ENCODE results near the gene THRSP. TPM values are rescaled to one million over a fixed set of nuclear protein-coding genes. Genes with fewer than 3 reads are reported as not detected.
"Not testable (repeated sequence)": the region's sequence is repeated elsewhere in the genome, so short reads cannot be mapped to it uniquely, and the experiment has no call there.

THRSP gene
- total RNA-seq (not detected), total RNA-seq (0 reads per million in 2 donors)

GRCh38 chr11:78063440-78064181 lies at the start of gene THRSP:
Gene THRSP (plus strand): TSS chr11:78063861. CDS start chr11:78063882, 21 bp downstream.
- peaks cover 2% of the 10 kb centered on the region for H3K36me3 Mint-ChIP-seq (ENCODE audit: low read depth)
- H3K27me3 Mint-ChIP-seq = no peaks in the 10 kb centered on the region
- DNase-seq (no peak), ATAC-seq (no peak)
- H3K4me3 Mint-ChIP-seq = no peak within 1 kb of the TSS
- H3K27ac Mint-ChIP-seq = peak within 1 kb of the TSS; percentile 67
- peaks cover 8% of the 10 kb centered on the region for H3K4me1 Mint-ChIP-seq
- no peaks in the 10 kb centered on the region for H3K9me3 ChIP-seq (ENCODE audit: control insufficient read depth, low read length, poor library complexity, severe bottlenecking)

- DNase-seq; H3K4me1 Mint-ChIP-seq; H3K9me3 ChIP-seq (ENCODE audit: control insufficient read depth, low read length, poor library complexity, severe bottlenecking); H3K4me3 Mint-ChIP-seq; H3K27ac Mint-ChIP-seq; ATAC-seq; H3K36me3 Mint-ChIP-seq (ENCODE audit: low read depth): not testable (repeated sequence)
- H3K27me3 Mint-ChIP-seq = peaks cover 18% of the 10 kb centered on the region
Measured at GRCh38 chr11:78014937-78015520, 48.6 kb upstream of the THRSP start.

- no peak overlapping the region for H3K4me3 Mint-ChIP-seq
- H3K27me3 Mint-ChIP-seq = peaks cover 20% of the 10 kb centered on the region
- DNase-seq (no peak), ATAC-seq (no peak)
- H3K36me3 Mint-ChIP-seq (ENCODE audit: low read depth) = no peaks in the 10 kb centered on the region
- no peak overlapping the region for H3K27ac Mint-ChIP-seq
- no peaks in the 10 kb centered on the region for H3K9me3 ChIP-seq (ENCODE audit: control insufficient read depth, low read length, poor library complexity, severe bottlenecking)
- peaks cover 4% of the 10 kb centered on the region for H3K4me1 Mint-ChIP-seq
Measured at GRCh38 chr11:78015878-78016277, 47.8 kb upstream of the THRSP start.

GRCh38 chr11:78019808-78020207 lies 43.9 kb upstream of the THRSP start:
- H3K9me3 ChIP-seq (ENCODE audit: control insufficient read depth, low read length, poor library complexity, severe bottlenecking) = no peaks in the 10 kb centered on the region
- Mint-ChIP-seq H3K36me3 (ENCODE audit: low read depth) (peaks cover 8% of the 10 kb centered on the region), H3K4me1 (peaks cover 9% of the 10 kb centered on the region), H3K4me3 (no peak overlapping the region), H3K27ac (no peak overlapping the region), H3K27me3 (peaks cover 38% of the 10 kb centered on the region)
- DNase-seq (no peak), ATAC-seq (no peak)

- Mint-ChIP-seq H3K4me3 (no peak overlapping the region), H3K4me1 (peaks cover 9% of the 10 kb centered on the region), H3K27me3 (peaks cover 35% of the 10 kb centered on the region), H3K27ac (no peak overlapping the region), H3K36me3 (ENCODE audit: low read depth) (peaks cover 8% of the 10 kb centered on the region)
- no peaks in the 10 kb centered on the region for H3K9me3 ChIP-seq (ENCODE audit: control insufficient read depth, low read length, poor library complexity, severe bottlenecking)
- DNase-seq = no peak
- no peak for ATAC-seq
Measured at GRCh38 chr11:78020246-78020645, 43.4 kb upstream of the THRSP start.

GRCh38 chr11:78021611-78022010 lies 42.0 kb upstream of the THRSP start:
- Mint-ChIP-seq H3K4me1 (peaks cover 6% of the 10 kb centered on the region), H3K36me3 (ENCODE audit: low read depth) (peaks cover 8% of the 10 kb centered on the region), H3K27ac (no peak overlapping the region), H3K4me3 (no peak overlapping the region), H3K27me3 (peaks cover 25% of the 10 kb centered on the region)
- H3K9me3 ChIP-seq (ENCODE audit: control insufficient read depth, low read length, poor library complexity, severe bottlenecking) = no peaks in the 10 kb centered on the region
- no peak for ATAC-seq
- DNase-seq = no peak

- no peak within 1 kb of the TSS for H3K27ac Mint-ChIP-seq
- no peak for ATAC-seq
- H3K27me3 Mint-ChIP-seq = peaks cover 25% of the 10 kb centered on the region
Measured at GRCh38 chr11:78022397-78023396, 41.0 kb upstream of the THRSP start, which contains the start of gene KCTD14. Gene KCTD14 (minus strand): TSS chr11:78023276. CDS start chr11:78023249, 27 bp downstream.

GRCh38 chr11:78023426-78023825 lies 40.2 kb upstream of the THRSP start:
- Mint-ChIP-seq H3K36me3 (ENCODE audit: low read depth) (peaks cover 8% of the 10 kb centered on the region), H3K27ac (no peak overlapping the region), H3K27me3 (peaks cover 25% of the 10 kb centered on the region), H3K4me3 (no peak overlapping the region), H3K4me1 (peaks cover 6% of the 10 kb centered on the region)
- H3K9me3 ChIP-seq (ENCODE audit: control insufficient read depth, low read length, poor library complexity, severe bottlenecking) = no peaks in the 10 kb centered on the region
- DNase-seq (no peak), ATAC-seq (no peak)

More at GRCh38 chr11:78022397-78023396, 41.0 kb upstream of the THRSP start, which contains the start of gene KCTD14:
- Mint-ChIP-seq H3K4me1 (peaks cover 6% of the 10 kb centered on the region), H3K36me3 (ENCODE audit: low read depth) (peaks cover 8% of the 10 kb centered on the region), H3K4me3 (peak within 1 kb of the TSS; percentile 34)
- DNase-seq = no peak
- no peaks in the 10 kb centered on the region for H3K9me3 ChIP-seq (ENCODE audit: control insufficient read depth, low read length, poor library complexity, severe bottlenecking)

- no peak overlapping the region for H3K27ac Mint-ChIP-seq
- peaks cover 6% of the 10 kb centered on the region for H3K4me1 Mint-ChIP-seq
- no peak overlapping the region for H3K4me3 Mint-ChIP-seq
- no peaks in the 10 kb centered on the region for H3K9me3 ChIP-seq (ENCODE audit: control insufficient read depth, low read length, poor library complexity, severe bottlenecking)
- no peak for ATAC-seq
- DNase-seq = no peak
- peaks cover 17% of the 10 kb centered on the region for H3K27me3 Mint-ChIP-seq
- H3K36me3 Mint-ChIP-seq (ENCODE audit: low read depth) = peaks cover 8% of the 10 kb centered on the region
Measured at GRCh38 chr11:78025378-78025777, 38.3 kb upstream of the THRSP start.

- Mint-ChIP-seq H3K27ac (no peak overlapping the region), H3K4me3 (no peak overlapping the region), H3K4me1 (peaks cover 1% of the 10 kb centered on the region), H3K36me3 (ENCODE audit: low read depth) (peaks cover under 1% of the 10 kb centered on the region), H3K27me3 (peaks cover 4% of the 10 kb centered on the region)
- ATAC-seq (no peak), DNase-seq (no peak)
- no peaks in the 10 kb centered on the region for H3K9me3 ChIP-seq (ENCODE audit: control insufficient read depth, low read length, poor library complexity, severe bottlenecking)
Measured at GRCh38 chr11:78027759-78028158, 35.9 kb upstream of the THRSP start.

GRCh38 chr11:78028423-78028822 lies 35.2 kb upstream of the THRSP start:
- H3K4me1 Mint-ChIP-seq; H3K36me3 Mint-ChIP-seq (ENCODE audit: low read depth); DNase-seq; H3K27ac Mint-ChIP-seq; H3K9me3 ChIP-seq (ENCODE audit: control insufficient read depth, low read length, poor library complexity, severe bottlenecking); H3K27me3 Mint-ChIP-seq; ATAC-seq: not testable (repeated sequence)
- peak overlapping the region; percentile 41 for H3K4me3 Mint-ChIP-seq

- no peaks in the 10 kb centered on the region for H3K4me1 Mint-ChIP-seq
- no peak for ATAC-seq
Measured at GRCh38 chr11:78030429-78031325, 33.0 kb upstream of the THRSP start.

More at GRCh38 chr11:78030429-78031325, 33.0 kb upstream of the THRSP start:
- H3K27me3 Mint-ChIP-seq = peaks cover 16% of the 10 kb centered on the region
- no peak for DNase-seq
- H3K4me3 Mint-ChIP-seq = no peak overlapping the region
- no peak overlapping the region for H3K27ac Mint-ChIP-seq
- peaks cover 2% of the 10 kb centered on the region for H3K36me3 Mint-ChIP-seq (ENCODE audit: low read depth)
- no peaks in the 10 kb centered on the region for H3K9me3 ChIP-seq (ENCODE audit: control insufficient read depth, low read length, poor library complexity, severe bottlenecking)
